Activated T-cell treated with anti-CD3 and anti-CD28 coated beads, Interleukin-2, amount 50 U/mL, for 48 hours (primary cell): ENCODE data around the gene TBC1D32.
A peak's percentile ranks its signal among the peaks of the same experiment; 100 is the strongest.
"Not testable (repeated sequence)": the region's sequence is repeated elsewhere in the genome, so short reads cannot be mapped to it uniquely, and the experiment has no call there.

ENCODE experiments used
- DNase-seq, 2 experiments: peaks; one replicate each; pipeline ENCODE4 v3.0.0-alpha.2; 2020

Gene TBC1D32, protein sequence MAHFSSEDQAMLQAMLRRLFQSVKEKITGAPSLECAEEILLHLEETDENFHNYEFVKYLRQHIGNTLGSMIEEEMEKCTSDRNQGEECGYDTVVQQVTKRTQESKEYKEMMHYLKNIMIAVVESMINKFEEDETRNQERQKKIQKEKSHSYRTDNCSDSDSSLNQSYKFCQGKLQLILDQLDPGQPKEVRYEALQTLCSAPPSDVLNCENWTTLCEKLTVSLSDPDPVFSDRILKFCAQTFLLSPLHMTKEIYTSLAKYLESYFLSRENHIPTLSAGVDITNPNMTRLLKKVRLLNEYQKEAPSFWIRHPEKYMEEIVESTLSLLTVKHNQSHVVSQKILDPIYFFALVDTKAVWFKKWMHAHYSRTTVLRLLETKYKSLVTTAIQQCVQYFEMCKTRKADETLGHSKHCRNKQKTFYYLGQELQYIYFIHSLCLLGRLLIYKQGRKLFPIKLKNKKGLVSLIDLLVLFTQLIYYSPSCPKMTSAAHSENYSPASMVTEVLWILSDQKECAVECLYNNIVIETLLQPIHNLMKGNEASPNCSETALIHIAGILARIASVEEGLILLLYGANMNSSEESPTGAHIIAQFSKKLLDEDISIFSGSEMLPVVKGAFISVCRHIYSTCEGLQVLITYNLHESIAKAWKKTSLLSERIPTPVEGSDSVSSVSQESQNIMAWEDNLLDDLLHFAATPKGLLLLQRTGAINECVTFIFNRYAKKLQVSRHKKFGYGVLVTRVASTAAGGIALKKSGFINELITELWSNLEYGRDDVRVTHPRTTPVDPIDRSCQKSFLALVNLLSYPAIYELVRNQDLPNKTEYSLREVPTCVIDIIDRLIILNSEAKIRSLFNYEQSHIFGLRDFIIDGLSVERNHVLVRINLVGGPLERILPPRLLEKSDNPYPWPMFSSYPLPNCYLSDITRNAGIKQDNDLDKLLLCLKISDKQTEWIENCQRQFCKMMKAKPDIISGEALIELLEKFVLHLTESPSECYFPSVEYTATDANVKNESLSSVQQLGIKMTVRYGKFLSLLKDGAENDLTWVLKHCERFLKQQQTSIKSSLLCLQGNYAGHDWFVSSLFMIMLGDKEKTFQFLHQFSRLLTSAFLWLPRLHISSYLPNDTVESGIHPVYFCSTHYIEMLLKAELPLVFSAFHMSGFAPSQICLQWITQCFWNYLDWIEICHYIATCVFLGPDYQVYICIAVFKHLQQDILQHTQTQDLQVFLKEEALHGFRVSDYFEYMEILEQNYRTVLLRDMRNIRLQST

DNA sequence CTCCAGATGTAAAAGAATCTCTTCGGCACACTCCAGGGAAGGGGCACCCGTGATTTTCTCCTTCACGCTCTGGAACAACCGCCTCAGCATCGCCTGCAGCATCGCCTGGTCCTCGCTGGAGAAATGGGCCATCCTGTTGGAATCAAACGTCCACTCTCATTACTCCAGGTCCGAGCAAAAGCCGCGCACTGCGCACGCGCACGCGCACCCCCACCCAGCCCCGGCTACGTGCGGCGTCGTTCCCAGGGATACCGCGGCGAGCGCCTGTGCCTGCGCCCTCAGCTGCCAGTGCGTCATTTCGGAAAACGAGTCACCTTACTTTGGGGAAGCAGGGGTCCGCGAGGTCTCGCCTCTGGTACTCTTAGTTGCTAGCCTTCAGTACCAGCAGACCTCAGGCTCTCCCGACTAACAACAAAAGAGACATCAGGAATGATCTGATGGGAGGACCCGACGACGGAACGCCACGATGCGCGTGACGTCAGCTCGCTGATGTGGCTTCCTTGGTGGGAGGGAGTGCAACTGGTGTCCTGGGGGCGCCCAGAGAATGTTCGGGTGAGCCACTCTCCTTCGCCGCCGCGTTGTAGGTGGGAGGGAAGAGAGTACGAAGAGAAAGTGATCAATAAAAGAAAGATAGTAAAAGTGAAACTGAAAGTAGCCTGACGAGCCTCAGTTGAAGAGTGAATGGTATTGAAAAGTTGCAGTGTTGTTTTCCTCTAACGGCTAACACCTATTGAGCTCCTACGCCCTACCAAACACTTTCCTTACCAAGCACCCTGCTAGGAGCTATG, at the start of gene TBC1D32:
TBC1D32 (minus strand) TSS at position 182 of the 788 bp plus-strand sequence; CDS start at position 132, 50 bp downstream.
- DNase-seq, result peak; percentile 91 to 92

DNA sequence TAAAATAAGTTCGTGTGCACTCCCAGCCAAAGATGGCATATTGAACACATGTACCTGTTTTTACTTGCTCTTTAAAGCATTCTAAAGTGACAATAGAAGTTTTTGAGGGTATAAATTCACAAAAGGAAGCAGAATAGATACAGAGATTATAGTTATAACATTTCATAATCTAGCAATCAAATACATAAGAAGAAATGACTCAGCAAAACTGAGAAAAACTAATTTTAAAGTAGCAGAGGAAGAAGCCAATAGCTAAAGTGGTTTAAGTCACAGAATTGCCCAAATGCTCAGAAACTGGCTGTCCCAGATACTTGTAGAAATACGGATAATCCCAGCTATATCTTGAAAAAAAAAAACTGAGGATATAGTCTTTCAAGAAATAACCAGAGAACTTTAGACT, 49.2 kb upstream of the TBC1D32 start:
- DNase-seq, result no peak

DNA sequence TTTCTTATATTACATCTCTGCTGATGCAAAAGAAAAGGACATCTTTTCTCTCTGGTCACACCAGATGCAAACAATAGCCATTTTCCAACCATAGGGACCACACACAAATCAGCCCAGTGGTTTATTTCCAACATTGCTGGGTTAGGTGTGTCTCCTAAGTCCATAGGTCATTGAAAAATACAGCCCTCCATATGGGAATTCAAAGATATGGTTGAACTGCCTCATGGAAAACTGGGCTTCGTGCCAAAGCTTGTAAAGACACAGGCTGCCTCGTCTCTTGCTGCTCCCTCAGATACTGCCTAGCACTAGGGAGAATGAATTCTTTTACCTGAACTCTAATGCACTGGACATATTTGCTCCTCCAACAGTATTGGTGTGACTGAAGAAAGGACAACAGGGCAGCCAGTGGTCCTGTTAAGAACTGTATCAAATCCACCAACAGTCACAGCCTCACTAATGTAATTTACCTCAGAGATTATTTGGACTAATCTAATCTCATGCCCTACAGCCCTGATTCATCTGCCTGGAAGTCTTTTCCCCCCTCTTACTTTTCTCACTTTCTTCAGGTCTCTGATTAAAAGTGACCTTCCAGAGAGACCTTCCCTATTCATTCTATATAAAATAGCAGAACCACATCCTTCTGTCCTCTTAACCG, 48.3 kb upstream of the TBC1D32 start:
- DNase-seq, result no peak

DNA sequence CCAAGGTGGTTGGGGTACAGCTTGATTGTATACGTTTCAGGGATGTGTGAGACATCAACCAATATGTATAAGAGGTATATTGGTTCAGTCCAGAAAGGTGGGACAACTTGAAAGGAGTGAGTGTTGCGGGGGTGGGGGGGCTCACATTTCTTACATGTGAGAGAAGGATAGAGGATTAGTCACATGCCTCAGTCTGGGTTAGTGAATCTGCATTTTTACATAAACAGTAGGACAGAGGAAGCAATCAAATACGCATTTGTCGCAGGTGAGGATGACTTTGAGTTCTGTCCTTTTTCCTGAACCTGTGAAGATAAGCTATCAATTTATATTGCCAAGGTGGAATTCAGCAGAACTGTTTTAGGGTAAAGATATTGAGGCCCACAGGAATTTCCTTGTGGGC, 42.1 kb upstream of the TBC1D32 start:
- no peak for DNase-seq

DNA sequence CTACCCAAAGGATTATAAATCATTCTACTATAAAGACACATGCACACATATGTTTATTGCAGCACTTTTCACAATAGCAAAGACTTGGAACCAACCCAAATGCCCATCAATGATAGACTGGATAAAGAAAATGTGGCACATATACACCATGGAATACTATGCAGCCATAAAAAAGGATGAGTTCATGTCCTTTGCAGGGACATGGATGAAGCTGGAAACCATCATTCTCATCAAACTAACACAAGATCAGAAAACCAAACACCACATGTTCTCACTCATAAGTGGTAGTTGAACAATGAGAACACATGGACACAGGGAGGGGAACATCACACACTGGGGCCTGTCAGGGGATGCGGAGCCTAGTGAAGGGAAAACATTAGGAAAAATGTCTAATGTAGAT, 39.9 kb upstream of the TBC1D32 start:
- DNase-seq, result not testable (repeated sequence)

DNA sequence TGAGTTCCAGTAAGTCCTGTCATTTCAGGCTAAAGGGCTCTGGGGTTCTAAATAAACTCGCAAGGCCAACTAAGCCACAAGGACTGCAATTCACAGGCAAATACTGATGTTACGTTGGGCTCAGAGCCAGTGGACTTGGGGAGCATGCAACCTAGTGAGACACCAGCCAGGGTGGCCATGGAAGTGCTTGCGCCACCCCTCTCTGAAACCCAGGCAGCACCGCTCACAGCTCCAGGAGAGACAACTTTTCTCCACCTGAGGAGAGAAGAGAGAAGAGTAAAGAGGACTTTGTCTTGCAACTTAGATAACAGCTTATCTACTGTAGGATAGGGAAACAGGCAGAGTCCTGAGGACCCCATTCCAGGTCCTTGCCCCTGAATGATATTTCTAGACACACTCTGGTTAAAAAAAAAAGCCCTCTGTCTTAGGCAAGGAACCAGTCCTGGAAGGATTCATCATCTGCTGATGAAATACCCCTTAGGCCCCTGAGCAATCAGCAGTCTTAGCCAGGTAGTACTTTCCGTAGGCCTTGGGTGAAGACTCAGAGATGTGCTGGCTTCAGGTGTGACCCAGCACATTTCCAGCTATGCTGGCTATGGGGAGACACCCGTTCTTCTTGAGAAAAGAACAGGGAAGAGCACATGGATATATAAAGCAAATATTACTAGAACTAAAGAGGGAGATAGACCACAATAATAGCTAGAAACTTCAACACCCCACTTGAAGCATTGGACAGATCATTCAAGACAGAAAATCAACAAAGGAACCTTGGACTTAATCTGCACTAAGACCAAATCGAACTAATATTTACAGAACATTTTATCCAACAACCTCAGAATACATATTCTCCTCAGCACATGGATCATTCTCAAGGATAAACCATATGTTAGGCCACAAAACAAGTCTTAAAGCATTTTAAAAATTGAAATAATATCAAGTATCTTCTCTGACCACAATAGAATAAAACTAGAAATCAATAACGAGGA, 31.5 kb upstream of the TBC1D32 start:
- no peak for DNase-seq

DNA sequence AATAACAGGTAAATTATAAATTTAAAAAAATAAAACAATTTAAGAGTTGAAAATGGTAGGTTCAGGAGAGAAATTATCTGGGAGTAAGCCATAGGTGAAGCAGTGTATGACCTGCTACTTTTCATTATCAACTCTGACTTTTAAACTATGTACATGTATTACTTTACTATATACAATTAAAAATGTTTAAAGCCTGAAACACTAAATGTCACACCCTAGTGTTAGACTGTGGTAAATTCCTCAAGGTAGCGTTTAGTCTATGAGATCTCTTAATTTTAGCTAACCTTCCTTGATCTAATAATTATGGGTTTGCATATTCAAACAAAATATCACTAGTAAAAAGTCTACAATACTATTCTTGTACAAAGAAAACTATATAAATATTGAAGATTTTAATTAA, 22.3 kb upstream of the TBC1D32 start:
- no peak for DNase-seq

DNA sequence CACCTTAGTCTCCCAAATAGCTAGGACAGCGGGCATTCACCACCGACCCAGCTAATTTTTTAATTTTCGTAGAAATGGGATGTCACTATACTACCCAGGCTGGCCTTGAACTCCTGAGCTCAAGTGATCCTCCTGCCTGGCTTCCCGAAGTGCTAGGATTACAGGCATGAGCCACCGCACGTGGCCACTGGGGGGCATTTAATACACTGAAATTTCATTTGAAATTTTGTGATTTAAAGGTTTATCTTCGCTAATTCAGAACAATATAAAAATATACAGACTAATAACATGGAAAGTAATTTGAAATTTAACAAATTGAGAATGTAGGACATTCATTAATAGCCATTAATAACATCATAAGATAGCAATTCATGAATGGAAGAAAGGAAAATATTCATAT, 20.5 kb upstream of the TBC1D32 start:
- DNase-seq, result no peak

DNA sequence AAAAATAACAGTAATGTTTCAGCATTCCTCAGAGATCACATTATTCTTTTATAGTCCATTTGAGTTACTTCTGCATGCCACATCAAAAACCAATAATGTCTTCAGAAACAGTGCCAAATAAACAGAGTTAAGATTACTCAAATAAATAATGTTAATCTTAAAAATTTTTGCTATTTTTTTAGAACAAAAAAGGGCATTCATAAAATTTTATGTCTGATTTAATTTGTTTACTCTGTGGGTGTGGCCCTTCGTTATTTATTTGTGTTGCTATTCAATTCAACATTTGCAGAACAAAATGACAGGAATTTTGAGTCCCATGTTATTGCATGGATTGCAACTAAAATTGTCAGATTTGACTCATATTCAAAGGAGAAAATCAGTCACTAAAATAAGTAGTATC, 18.7 kb upstream of the TBC1D32 start:
- DNase-seq, result no peak

DNA sequence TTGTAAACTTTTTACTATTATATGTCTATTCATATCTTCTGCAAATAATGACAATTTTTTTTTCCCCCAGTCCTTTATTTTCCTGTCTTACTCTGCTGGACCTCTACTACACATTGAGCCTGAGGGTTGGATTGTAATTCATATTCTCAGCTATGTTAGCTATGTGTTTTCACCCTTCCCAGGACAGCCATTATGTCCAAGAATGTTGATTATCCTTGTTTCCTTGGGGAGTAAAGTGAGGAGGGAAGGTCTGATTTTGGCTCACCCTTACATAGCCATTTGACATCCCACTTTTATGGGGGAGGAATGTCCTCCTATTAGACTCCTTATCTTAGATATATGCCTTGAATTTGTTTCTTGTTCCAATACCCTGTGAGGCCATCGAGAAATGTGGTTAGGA, 17.6 kb upstream of the TBC1D32 start:
- DNase-seq, result no peak

DNA sequence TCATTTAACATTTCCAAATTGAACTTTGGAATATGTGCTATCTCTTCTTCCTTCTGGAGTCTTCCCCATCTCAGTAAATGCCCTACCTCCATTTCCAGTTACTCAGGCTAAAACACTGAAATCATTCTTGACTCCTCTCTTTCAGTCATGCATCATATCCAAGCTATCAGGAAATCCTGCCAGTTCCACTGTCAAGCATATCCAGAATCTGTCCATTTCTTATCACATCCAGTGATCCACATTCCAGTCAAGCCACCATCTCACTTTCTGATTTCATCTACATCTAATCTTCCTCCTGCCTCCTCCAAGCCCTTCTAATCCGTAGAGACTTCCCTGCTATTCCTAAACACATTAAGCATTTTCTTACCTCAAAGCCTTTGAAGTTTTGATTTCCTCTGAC, 15.3 kb upstream of the TBC1D32 start:
- DNase-seq, result no peak

DNA sequence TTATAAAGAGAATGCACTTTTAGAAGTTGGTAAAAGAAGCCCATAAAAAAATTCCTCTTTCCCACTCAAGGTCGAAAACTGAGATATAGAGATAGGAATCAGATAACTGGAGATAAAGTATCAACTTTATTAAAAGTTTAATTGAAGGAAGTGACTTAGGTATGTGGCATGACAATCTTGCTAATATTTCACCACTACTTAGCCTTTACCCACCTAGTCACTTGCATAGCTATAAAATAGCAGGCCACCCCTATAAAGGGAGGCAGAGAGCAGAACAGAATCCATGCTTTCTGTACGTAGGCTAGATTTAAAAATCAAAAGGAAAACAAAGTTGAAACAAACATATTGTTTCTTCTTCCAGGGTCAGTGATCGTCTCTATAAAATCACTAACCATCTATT, 13.2 kb upstream of the TBC1D32 start:
- no peak for DNase-seq

DNA sequence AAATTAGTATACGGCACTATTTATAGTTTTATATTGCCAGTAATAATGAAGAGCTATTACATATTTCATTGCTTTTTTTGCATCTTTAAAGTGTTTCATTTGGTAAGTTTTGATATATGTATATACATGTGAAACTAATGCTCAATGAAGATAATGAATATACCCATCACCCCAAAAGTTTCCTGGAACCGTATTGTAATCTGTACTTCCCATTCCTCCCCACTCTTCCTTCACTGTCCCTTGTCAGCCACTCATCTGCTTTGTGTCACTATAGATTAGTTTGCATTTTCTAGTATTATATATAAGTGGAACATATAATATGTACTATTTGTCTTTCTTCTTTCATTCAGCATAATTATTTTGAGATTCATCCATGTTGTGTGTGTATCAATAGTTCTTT, 10.3 kb upstream of the TBC1D32 start:
- no peak for DNase-seq

DNA sequence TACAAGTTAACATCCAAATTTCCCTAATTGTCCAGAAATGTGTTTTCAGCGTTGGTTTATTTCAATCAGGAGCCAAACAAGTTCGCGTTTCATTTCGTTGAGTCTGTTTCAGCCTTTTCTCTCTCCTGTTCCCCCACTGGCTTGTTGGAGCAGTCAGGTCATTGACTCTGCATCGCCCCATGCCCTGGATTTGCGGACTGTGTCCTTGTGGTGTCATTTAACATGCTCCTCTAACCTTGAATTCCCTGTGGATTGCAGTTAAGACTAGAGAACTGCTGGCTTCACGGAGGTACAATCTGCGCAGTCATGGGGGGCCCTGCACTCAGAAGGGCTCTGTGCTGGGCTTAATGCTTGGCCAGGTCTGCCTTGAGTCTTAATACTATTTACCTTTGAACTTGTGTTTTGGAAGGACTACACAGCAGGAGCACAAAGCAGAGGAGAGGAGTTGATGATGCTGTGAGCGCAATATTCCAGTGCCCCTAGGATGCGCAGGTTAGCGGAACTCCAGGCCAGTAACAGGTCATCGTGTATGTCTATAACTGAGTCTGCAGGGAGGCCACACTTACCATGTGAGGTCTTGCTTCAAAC, 5.5 kb upstream of the TBC1D32 start:
- DNase-seq, result no peak

DNA sequence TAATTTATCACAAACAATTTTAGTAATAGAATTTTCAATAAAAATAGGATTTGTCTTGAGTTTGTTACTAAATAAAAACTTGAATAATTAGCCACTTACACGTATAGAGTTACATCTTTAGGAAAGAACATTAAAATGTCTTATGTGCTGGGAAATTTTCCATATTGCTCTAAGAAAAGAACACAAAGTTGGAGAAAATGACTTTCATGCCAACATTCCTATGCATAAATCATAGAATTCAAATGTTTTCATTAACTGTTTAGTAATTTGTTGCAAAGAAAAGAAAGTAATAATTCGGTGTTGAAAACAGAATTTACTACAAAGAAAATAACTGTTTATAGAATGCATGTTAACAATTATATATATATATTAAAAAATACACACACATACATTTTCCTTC, 4.7 kb upstream of the TBC1D32 start:
- no peak for DNase-seq

DNA sequence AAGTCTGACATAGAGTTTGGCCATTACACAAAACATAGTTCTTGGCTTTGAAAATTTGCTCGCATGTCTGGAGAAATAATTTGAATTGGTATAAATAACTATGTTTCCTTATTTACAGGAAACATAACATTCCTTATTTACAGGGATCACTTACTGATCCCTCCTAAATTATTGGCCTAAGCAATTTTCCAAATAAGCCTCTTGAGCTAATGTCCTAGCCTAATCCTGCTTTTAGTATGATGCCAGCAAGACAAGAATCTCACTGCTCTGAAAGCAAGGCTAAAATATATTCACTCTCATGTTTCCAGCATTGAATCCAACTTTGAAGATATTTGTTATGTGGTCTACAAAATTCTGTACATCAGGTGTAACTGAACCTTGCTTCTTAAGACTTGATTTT, 4.1 kb upstream of the TBC1D32 start:
- DNase-seq, result no peak

DNA sequence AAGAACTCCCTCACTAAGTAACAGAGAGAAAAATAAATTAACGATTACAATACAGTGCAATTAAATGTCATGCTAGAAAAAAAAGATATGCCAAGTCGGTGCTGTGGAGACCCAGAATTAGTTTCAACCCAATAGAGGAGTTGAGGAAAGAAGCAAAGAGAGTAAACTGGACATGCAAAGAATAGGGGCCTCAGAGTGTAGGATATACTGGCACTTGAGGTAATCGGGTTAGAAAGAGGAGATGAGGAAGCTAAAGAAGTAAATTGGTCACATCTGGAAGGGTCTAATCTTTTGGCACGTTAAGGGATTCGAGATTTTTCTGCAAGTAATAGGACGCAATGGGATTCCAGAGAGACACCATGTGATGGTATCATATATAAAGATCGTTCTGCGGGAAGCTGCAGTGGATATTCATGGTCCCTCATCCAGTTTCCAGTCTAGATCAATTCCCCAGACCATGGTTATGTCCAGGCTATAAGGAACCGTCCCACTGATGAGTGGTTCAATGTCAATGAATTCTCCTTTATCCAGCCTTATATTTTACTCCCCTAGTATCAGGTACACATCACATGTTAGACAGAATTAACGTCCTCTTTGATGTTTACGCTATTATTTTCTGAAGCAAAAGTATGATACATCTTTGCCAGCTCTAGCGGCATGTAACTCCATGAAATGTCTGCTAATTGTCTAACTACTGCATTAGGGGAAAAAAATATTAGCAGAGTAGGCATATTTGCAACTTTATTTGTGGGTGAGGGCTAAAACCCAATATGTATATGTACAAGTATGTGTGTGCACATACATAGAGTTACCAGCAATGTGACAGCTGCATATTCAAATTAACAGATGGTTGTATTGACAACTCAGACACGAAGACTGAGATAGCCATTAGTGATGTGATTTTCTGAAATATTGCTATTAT, 1.1 kb upstream of the TBC1D32 start:
- no peak for DNase-seq

DNA sequence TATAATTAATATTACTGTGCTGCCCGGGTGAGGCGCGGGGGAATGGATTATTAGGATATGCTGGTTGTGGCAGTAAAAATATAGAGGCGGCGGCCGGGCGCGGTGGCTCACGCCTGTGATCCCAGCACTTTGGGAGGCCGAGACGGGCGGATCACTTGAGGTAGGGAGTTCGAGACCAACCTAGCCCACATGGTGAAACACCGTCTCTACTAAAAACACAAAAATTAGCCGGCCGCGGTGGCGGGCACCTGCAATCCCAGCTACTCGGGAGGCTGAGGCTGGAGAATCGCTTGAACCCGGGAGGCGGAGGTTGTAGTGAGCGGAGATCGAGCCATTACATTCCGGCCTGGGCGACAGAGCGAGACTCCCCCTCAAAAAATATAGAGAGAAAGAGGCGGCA, 586 bp downstream of the TBC1D32 start:
- DNase-seq, result not testable (repeated sequence)

DNA sequence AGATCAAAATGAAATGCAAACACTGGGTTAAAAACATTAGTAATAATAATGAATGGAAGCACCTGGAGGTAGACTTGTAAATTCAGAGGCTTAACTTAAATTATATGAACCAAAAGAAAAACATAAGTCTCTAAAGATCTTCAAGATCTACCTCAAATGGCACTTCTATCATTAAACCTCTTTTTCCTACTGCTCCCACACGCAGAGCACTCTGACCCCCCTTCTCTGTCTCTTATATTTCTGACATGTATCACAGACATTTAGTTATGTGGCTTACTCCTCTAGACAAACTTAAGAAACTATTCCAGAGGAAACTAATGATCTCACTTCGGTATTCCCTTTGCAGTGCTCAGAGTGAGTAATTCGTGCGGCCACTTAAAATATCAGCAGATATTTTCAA, 1.1 kb downstream of the TBC1D32 start:
- DNase-seq, result no peak
